GM18499 (cell line): ENCODE data around the gene GTF2A1.

Experiments
- ATAC-seq: cut with Tn5 transposase; IDR thresholded peaks from one replicate; pipeline ENCODE4 v1.9.1; 2021; ENCODE audit warnings: moderate number of reproducible peaks; ENCODE audit not compliant: insufficient read depth, unreplicated experiment

GTF2A1 gene

GRCh38 chr14:81187832-81188522 is 32.8 kb downstream of the GTF2A1 start:
- ATAC-seq, result peak; percentile 85

GRCh38 chr14:81179631-81180030 is 41.1 kb downstream of the GTF2A1 start:
- no peak for ATAC-seq

GRCh38 chr14:81178063-81178462 is 42.7 kb downstream of the GTF2A1 start:
- ATAC-seq, result peak; percentile 70

GRCh38 chr14:81177225-81177624 is 43.5 kb downstream of the GTF2A1 start:
- no peak for ATAC-seq

- no peak for ATAC-seq
Observed at GRCh38 chr14:81176241-81176640, 44.5 kb downstream of the GTF2A1 start.

- ATAC-seq, result peak; percentile 8
Observed at GRCh38 chr14:81172881-81173280, 47.9 kb downstream of the GTF2A1 start.

GRCh38 chr14:81172353-81172752 is 48.4 kb downstream of the GTF2A1 start:
- ATAC-seq, result peak; percentile 21

GRCh38 chr14:81170829-81171195 is 49.9 kb downstream of the GTF2A1 start:
- no peak for ATAC-seq

- peak; percentile 88 for ATAC-seq
Observed at GRCh38 chr14:81170104-81170828, 50.5 kb downstream of the GTF2A1 start.

GRCh38 chr14:81169711-81170103 is 51.1 kb downstream of the GTF2A1 start:
- ATAC-seq, result peak; percentile 2

- no peak for ATAC-seq
Observed at GRCh38 chr14:81169267-81169666, 51.5 kb downstream of the GTF2A1 start.

GRCh38 chr14:81166121-81166520 is 54.6 kb downstream of the GTF2A1 start:
- no peak for ATAC-seq

GRCh38 chr14:81165188-81165587 is 55.6 kb downstream of the GTF2A1 start:
- no peak for ATAC-seq

GRCh38 chr14:81164167-81164774 is 56.5 kb downstream of the GTF2A1 start:
- peak; percentile 92 for ATAC-seq

GRCh38 chr14:81162941-81163340 is 57.8 kb downstream of the GTF2A1 start:
- no peak for ATAC-seq

GRCh38 chr14:81161749-81162148 is 59.0 kb downstream of the GTF2A1 start:
- no peak for ATAC-seq

- no peak for ATAC-seq
Observed at GRCh38 chr14:81161088-81161487, 59.7 kb downstream of the GTF2A1 start.

- ATAC-seq, result no peak
Observed at GRCh38 chr14:81157431-81157830, 63.3 kb downstream of the GTF2A1 start.

GRCh38 chr14:81153187-81153586 is 67.6 kb downstream of the GTF2A1 start:
- ATAC-seq, result no peak

GRCh38 chr14:81148635-81149034 is 72.1 kb downstream of the GTF2A1 start:
- ATAC-seq, result no peak

- no peak for ATAC-seq
Observed at GRCh38 chr14:81147140-81147897, 73.4 kb downstream of the GTF2A1 start.
